ENCODE results near the gene PTPRO.

- TF ChIP-seq CTCF (IDR thresholded peaks at IDR 0.05; ENCODE audit: low read depth, low read length) (no peak), EZH2phosphoT487 (IDR thresholded peaks at IDR 0.05; ENCODE audit: low read depth) (no peak)
These were observed 258.7 kb downstream of the PTPRO start for GRCh38 chr12:15581006-15581405.
